GM23338 (cell line): ENCODE data around the gene RIOK3. TPM values are rescaled to one million over a fixed set of nuclear protein-coding genes. Genes with fewer than 3 reads are reported as not detected.

ENCODE experiments used
- ATAC-seq: fragments of 200-7000 bp; cut with Tn5 transposase; 3 replicates; pipeline ENCODE4 v1.9.1; 2020
- DNase-seq: peaks from one replicate; pipeline ENCODE4 v3.0.0-alpha.2; 2015; ENCODE audit warnings: low spot score
- H2AFZ ChIP-seq: fragments of 200-600 bp; sonication (generic); 2 replicates; pipeline ENCODE4 v1.8.0; 2016; ENCODE audit warnings: antibody characterized with exemption, mild to moderate bottlenecking, moderate library complexity
- H3F3A ChIP-seq: fragments of 200-600 bp; sonication (generic); replicated peaks from 2 replicates; pipeline ENCODE4 v1.8.0; 2017; ENCODE audit warnings: antibody characterized with exemption, mixed run types, low read depth
- H3K27ac ChIP-seq: fragments of 200-600 bp; sonication (generic); 2 replicates; pipeline ENCODE4 v1.6.1; 2016; ENCODE audit warnings: low read depth
- H3K27me3 ChIP-seq: fragments of 200-600 bp; sonication (generic); 2 replicates; pipeline ENCODE4 v1.8.0; 2016; ENCODE audit warnings: mild to moderate bottlenecking, mixed run types, moderate library complexity; ENCODE audit not compliant: insufficient read depth
- H3K36me3 ChIP-seq: fragments of 200-600 bp; sonication (generic); 2 replicates; pipeline ENCODE4 v1.8.0; 2016; ENCODE audit warnings: mild to moderate bottlenecking; ENCODE audit not compliant: insufficient read depth
- H3K4me1 ChIP-seq: fragments of 200-600 bp; sonication (generic); 2 replicates; pipeline ENCODE4 v1.8.0; 2016; ENCODE audit warnings: mild to moderate bottlenecking, moderate library complexity; ENCODE audit not compliant: insufficient read depth
- H3K4me2 ChIP-seq: fragments of 200-600 bp; sonication (generic); 2 replicates; pipeline ENCODE4 v1.7.1; 2017; ENCODE audit warnings: mixed run types
- H3K4me3 ChIP-seq: fragments of 200-600 bp; sonication (generic); 2 replicates; pipeline ENCODE4 v1.6.1; 2016; ENCODE audit warnings: mixed run types
- H3K79me2 ChIP-seq: fragments of 200-600 bp; sonication (generic); replicated peaks from 2 replicates; pipeline ENCODE4 v1.8.0; 2017; ENCODE audit warnings: mild to moderate bottlenecking; ENCODE audit not compliant: insufficient read depth
- H3K9me2 ChIP-seq: fragments of 200-600 bp; sonication (generic); 2 replicates; pipeline ENCODE4 v1.8.0; 2017; ENCODE audit not compliant: insufficient read depth
- H4K20me1 ChIP-seq: fragments of 200-600 bp; sonication (generic); replicated peaks from 2 replicates; pipeline ENCODE4 v1.8.0; 2017; ENCODE audit warnings: mild to moderate bottlenecking; ENCODE audit not compliant: insufficient read depth
- H3K27ac Mint-ChIP-seq: 2 replicates; pipeline ENCODE4 v1.8.0; 2020; ENCODE audit warnings: inconsistent platforms, mild to moderate bottlenecking, moderate library complexity, mixed read lengths
- H3K27me3 Mint-ChIP-seq: 3 replicates; pipeline ENCODE4 v1.8.0; 2022; ENCODE audit warnings: low read depth, mild to moderate bottlenecking, moderate library complexity, mixed read lengths, inconsistent platforms; ENCODE audit not compliant: insufficient read depth, poor library complexity
- H3K36me3 Mint-ChIP-seq: 3 replicates; pipeline ENCODE4 v1.8.0; 2021; ENCODE audit warnings: low read depth, mild to moderate bottlenecking, inconsistent platforms, moderate library complexity, mixed read lengths
- H3K4me1 Mint-ChIP-seq: 3 replicates; pipeline ENCODE4 v1.8.0; 2020; ENCODE audit warnings: mild to moderate bottlenecking, inconsistent platforms, mixed read lengths
- H3K4me3 Mint-ChIP-seq: 3 replicates; pipeline ENCODE4 v1.8.0; 2021; ENCODE audit warnings: moderate library complexity, mild to moderate bottlenecking, inconsistent platforms, mixed read lengths
- H3K9me3 Mint-ChIP-seq: 3 replicates; pipeline ENCODE4 v1.8.0; 2020; ENCODE audit warnings: moderate library complexity, mild to moderate bottlenecking, inconsistent platforms, mixed read lengths
- CTCF ChIP-seq, 2 experiments: fragments of 200-600 bp in 1 of 2; sonication (generic) in 1 of 2; conservative IDR thresholded peaks; 2 replicates each; pipeline versions ENCODE4 v1.5.1 to v1.6.1; 2016 to 2017; ENCODE audit warnings: antibody characterized with exemption in 2 of 2, low read depth in 2 of 2, mild to moderate bottlenecking in 2 of 2, moderate library complexity in 1 of 2
- EZH2phosphoT487 ChIP-seq: fragments of 200-600 bp; sonication (generic); IDR thresholded peaks from one replicate; pipeline ENCODE4 v1.8.1; 2018; ENCODE audit warnings: antibody characterized with exemption; ENCODE audit not compliant: unreplicated experiment
- JUNB ChIP-seq: IDR thresholded peaks from one replicate; pipeline ENCODE4 v1.6.1; 2016; ENCODE audit warnings: antibody characterized with exemption; ENCODE audit not compliant: unreplicated experiment
- NANOG ChIP-seq: IDR thresholded peaks from 2 replicates; pipeline ENCODE4 v1.6.1; 2016; ENCODE audit warnings: antibody characterized with exemption, borderline replicate concordance
- POLR2AphosphoS5 ChIP-seq: IDR thresholded peaks from 2 replicates; pipeline ENCODE4 v1.6.1; 2016; ENCODE audit warnings: antibody characterized with exemption, low read depth
- REST ChIP-seq: IDR thresholded peaks from one replicate; pipeline ENCODE4 v1.6.1; 2018; ENCODE audit warnings: antibody characterized with exemption; ENCODE audit not compliant: unreplicated experiment
- STAT1 ChIP-seq: IDR thresholded peaks from one replicate; pipeline ENCODE4 v1.6.1; 2016; ENCODE audit warnings: antibody characterized with exemption; ENCODE audit not compliant: unreplicated experiment
- ZNF114 ChIP-seq: fragments of 250-450 bp; sonication (Bioruptor Pico); IDR thresholded peaks from 2 replicates; pipeline ENCODE4 v1.5.0; 2020; ENCODE audit warnings: mild to moderate bottlenecking, moderate library complexity
- ZNF462 ChIP-seq: fragments of 250-450 bp; sonication (Bioruptor Pico); IDR thresholded peaks from 2 replicates; pipeline ENCODE4 v1.5.0; 2020; ENCODE audit warnings: mild to moderate bottlenecking, moderate library complexity
- polyA plus RNA-seq: library from polyadenylated mRNA; unstranded; fragments of >200 nt; fragmentation: Nextera tagmentation; extraction: Ambion mirVana; gene quantifications from 2 replicates; pipeline ENCODE4 v1.2.1, GENCODE V29; 2016
- total RNA-seq: library from RNA; depleted of rRNA; stranded (reverse); fragments of >200 nt; shearing (Covaris generic); gene quantifications from 2 replicates; pipeline ENCODE4 v1.2.3, GENCODE V29; 2014
- TF ChIP-seq, protein P1 (sequence below): IDR thresholded peaks from 2 replicates; pipeline ENCODE4 v1.6.1; 2016; ENCODE audit warnings: antibody characterized with exemption

The RIOK3 gene
- total and polyA plus RNA-seq, 2 experiments from 2014 or later = 20.8 to 22.1 TPM

GRCh38 chr18:23526501-23527063 is 73.5 kb downstream of the RIOK3 start (continued):
- no peak for TF ChIP-seq CTCF (conservative IDR thresholded peaks at IDR 0.05; ENCODE audit: low read depth in 2 of 2)
- no peak for TF ChIP-seq POLR2AphosphoS5
- TF ChIP-seq JUNB = no peak
- TF ChIP-seq, protein P1, sequence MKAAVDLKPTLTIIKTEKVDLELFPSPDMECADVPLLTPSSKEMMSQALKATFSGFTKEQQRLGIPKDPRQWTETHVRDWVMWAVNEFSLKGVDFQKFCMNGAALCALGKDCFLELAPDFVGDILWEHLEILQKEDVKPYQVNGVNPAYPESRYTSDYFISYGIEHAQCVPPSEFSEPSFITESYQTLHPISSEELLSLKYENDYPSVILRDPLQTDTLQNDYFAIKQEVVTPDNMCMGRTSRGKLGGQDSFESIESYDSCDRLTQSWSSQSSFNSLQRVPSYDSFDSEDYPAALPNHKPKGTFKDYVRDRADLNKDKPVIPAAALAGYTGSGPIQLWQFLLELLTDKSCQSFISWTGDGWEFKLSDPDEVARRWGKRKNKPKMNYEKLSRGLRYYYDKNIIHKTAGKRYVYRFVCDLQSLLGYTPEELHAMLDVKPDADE = no peak
- TF ChIP-seq EZH2phosphoT487 = no peak
- TF ChIP-seq REST = no peak
- TF ChIP-seq ZNF114 (CRISPR knock-in tag) = no peak
- TF ChIP-seq STAT1 = no peak

DNA sequence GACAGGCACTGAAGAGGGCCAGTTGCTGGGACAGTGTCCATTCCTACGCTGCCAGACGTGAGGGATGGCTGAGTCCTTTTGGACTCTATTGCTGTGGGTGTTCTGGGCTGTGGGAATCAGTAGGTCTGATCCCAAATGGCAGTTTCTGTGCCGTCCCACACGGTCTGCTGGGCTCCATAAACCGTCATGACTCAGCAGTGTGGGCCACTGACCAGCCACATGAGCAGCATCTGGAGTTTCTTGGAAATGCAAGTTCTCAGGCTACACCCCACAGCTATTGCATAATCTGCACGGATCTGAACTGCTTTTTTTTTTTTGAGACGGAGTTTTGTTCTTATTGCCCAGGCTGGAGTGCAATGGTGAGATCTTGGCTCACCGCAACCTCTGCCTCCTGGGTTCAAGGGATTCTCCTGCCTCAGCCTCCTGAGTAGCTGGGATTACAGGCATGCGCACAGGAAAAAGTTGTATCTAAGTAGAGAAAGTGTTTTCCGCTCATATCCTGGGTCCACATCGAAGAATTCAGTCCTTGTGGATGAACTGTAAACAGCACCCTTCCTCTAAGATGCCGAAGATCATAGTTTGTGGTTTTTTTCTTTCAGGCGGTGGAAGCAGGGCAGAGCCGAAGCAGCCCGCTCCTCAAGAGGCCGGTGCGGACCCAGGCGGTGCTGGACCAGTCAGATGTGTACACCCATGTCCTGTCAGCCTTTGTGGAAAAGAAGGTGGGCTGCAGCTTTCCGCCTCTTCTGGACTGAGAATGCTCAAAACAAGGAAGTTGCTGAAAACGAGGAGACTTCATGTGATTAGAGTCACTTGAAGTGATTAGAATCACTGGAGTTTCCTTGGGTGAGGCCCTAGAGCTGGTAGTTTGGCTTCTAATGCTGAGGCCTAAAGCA is 75.7 kb downstream of the RIOK3 start:
- Histone ChIP-seq H3K27me3 (no peaks in the 10 kb centered on the region), H4K20me1 (0 out of 2 replicates have a peak, but pooled peaks cover 3% of the 10 kb centered on the region), H3K4me3 (no peak overlapping the region), H3K36me3 (peaks cover 52% of the 10 kb centered on the region), H3K9me2 (no peaks in the 10 kb centered on the region), H3F3A (peaks cover 14% of the 10 kb centered on the region; the same call in 1 of the 2 replicates), H3K4me1 (no peaks in the 10 kb centered on the region), H3K79me2 (no peaks in the 10 kb centered on the region), H3K27ac (0 out of 2 replicates have a peak overlapping the region, but pooled peaks have one; percentile 69), H2AFZ (no peak overlapping the region), H3K4me2 (no peak overlapping the region)
- Mint-ChIP-seq H3K27ac (peak overlapping the region; percentile 92), H3K4me3 (no peak overlapping the region), H3K36me3 (peaks cover 74% of the 10 kb centered on the region), H3K27me3 (peaks cover 2% of the 10 kb centered on the region), H3K9me3 (no peaks in the 10 kb centered on the region), H3K4me1 (no peaks in the 10 kb centered on the region; the same call in 2 of the 3 replicates)
- DNase-seq (no peak), ATAC-seq (no peak)
- TF ChIP-seq EZH2phosphoT487 (no peak), STAT1 (no peak), NANOG (no peak), ZNF462 (CRISPR knock-in tag) (no peak)
